ENCODE data around the gene WBP1.

WBP1 gene

DNA sequence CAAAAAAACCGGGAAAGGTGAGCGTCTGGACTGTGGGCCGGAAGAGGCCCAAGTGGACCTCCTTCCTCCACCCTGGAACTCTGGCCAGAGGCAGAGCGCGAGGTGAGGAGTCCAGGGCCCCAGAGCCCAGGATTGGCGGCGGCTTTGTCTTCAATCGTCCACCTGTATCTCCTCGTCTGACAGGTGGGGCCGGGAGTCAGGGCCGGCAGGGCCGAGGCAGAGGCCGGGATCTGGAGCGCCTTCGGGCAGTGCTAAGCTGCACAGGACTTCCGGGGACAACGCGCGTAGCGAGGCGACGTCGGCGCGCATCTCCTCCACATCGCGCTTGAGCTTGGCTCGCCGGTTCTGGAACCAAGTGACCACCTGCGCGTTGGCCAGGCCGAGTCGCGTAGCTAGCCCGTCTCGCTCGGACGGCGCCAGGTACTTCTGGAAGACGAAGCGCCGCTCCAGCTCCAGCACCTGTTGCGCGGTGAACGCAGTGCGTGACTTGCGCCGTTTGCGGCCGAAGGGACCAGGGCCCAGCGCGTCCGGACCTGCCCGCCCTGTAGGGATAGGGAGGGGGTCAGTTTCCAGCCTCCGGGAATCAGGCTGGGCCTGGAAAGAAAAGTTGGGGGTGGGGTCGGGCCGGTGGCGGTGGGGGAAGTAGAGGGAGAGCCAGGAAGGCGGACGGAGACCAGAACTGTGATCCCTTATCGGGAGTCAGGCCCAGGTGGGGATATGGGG is 39.7 kb downstream of the WBP1 start:
- Histone ChIP-seq H3K4me1 (ENCODE audit: control insufficient read depth, insufficient read depth, low read length) (no peaks in the 10 kb centered on the region), H3K27me3 (ENCODE audit: control insufficient read depth, insufficient read depth, low read length) (peaks cover 80% of the 10 kb centered on the region), H3K4me3 (ENCODE audit: low read depth, low read length) (peak overlapping the region; percentile 45), H3K9me3 (ENCODE audit: control insufficient read depth, insufficient read depth, low read length) (no peaks in the 10 kb centered on the region), H3K9ac (ENCODE audit: low read depth, low read length) (no peak overlapping the region), H3K36me3 (ENCODE audit: control insufficient read depth, insufficient read depth, low read length) (peaks cover 12% of the 10 kb centered on the region)

- peak overlapping the region; percentile 45 for H3K4me3 ChIP-seq (ENCODE audit: low read depth, low read length)
- peaks cover 87% of the 10 kb centered on the region for H3K27me3 ChIP-seq (ENCODE audit: control insufficient read depth, insufficient read depth, low read length)
- H3K9ac ChIP-seq (ENCODE audit: low read depth, low read length) = no peak overlapping the region
- H3K4me1 ChIP-seq (ENCODE audit: control insufficient read depth, insufficient read depth, low read length) = no peaks in the 10 kb centered on the region
- H3K36me3 ChIP-seq (ENCODE audit: control insufficient read depth, insufficient read depth, low read length) = peaks cover 5% of the 10 kb centered on the region
- H3K9me3 ChIP-seq (ENCODE audit: control insufficient read depth, insufficient read depth, low read length) = no peaks in the 10 kb centered on the region
Observed at GRCh38 chr2:74498500-74499266, 40.4 kb downstream of the WBP1 start.

DNA sequence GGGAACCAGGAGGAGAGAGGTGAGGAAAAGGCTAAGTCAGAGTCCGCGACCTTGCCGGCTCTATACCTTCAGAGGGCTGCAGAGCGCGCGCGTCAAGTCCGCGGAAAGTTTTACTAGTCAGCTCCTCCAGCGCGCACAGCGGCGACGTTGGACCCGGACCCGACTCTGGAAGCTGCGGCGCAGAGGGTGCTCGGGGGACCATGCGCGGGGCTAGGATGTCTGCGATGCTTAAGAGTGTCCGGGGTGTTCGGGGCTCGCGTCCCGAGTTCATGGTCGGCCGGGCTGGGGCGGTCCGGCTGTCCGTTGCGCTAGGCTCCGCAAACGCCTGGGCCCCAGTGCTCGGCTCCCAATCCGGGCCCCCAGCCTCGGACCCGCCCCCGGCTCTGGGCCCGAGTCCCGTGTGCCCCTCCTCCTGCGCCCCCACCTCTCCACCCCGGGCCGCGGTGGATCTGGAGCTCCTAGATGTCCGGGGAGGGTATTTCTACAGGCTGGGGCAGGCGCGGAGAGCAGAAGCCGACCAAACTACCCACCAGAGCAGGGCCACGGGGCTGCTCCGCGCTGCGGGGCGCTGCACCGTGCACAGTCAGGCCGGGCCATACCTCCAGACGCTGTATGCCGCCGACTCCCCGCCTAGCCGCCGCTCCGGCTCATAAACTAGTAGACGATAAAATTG is 41.2 kb downstream of the WBP1 start, which contains the start of gene LBX2:
Gene LBX2, minus strand, starts transcription at position 337 of the 673 bp plus-strand sequence. Its CDS starts 66 bp downstream, at position 271.
- Histone ChIP-seq H3K9ac (ENCODE audit: low read depth, low read length) (no peak within 1 kb of the TSS), H3K9me3 (ENCODE audit: control insufficient read depth, insufficient read depth, low read length) (no peaks in the 10 kb centered on the region), H3K4me1 (ENCODE audit: control insufficient read depth, insufficient read depth, low read length) (no peaks in the 10 kb centered on the region), H3K4me3 (ENCODE audit: low read depth, low read length) (peak within 1 kb of the TSS; percentile 45), H3K36me3 (ENCODE audit: control insufficient read depth, insufficient read depth, low read length) (no peaks in the 10 kb centered on the region), H3K27me3 (ENCODE audit: control insufficient read depth, insufficient read depth, low read length) (peaks cover 94% of the 10 kb centered on the region)

DNA sequence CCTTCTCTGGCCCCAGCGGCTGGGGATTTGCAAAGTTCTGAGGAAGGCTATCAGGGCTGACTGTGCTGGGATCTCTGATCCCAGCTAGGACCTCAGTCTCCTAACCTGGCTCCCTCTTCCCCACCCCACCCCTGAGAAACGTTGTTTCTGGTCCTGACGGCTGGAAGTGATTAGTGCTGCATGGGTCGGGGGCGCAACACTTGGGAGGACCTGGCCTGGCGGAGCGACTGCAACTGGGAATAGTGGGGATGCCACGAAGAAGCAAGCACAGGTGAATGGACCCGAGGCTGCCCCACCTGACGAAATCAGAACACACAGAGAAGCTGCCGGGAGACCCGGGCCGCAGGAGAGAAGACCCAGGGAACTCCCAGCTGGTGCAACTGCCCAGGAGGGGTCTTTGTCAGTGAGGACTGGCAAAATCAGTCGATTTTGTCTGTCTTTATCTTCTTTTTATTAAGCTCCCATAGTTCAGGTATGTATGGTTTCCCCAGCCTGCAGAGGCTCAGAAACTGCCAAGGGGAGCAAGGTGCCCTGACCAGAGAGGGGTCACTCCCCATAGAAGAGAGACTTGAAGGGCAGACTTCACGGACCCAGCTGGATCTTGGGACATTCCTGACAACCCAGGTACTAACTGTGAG is 41.8 kb downstream of the WBP1 start:
- Histone ChIP-seq H3K4me1 (ENCODE audit: control insufficient read depth, insufficient read depth, low read length) (no peaks in the 10 kb centered on the region), H3K9me3 (ENCODE audit: control insufficient read depth, insufficient read depth, low read length) (no peaks in the 10 kb centered on the region), H3K27me3 (ENCODE audit: control insufficient read depth, insufficient read depth, low read length) (peaks cover 100% of the 10 kb centered on the region), H3K9ac (ENCODE audit: low read depth, low read length) (no peak overlapping the region), H3K4me3 (ENCODE audit: low read depth, low read length) (peak overlapping the region; percentile 41), H3K36me3 (ENCODE audit: control insufficient read depth, insufficient read depth, low read length) (no peaks in the 10 kb centered on the region)

DNA sequence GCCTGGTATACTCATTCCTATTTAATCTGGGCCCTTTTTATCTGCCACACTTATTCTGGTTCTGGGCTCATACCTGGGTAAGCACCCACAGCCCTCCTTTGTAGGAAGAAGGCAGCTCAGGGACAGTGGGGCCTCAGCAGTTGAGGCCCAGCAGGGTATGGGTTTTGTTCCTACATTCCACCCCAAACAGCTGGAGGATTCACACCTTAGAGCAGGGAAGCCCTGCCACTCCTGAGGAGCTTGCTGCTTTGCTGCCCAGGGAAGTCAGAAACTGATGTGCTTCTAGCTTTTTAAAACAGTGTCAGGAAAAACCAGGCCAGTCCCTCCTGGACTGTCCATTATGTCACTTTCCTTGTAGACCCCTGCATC is 42.3 kb downstream of the WBP1 start:
- Histone ChIP-seq H3K36me3 (ENCODE audit: control insufficient read depth, insufficient read depth, low read length) (peaks cover 4% of the 10 kb centered on the region), H3K9ac (ENCODE audit: low read depth, low read length) (no peak overlapping the region), H3K4me3 (ENCODE audit: low read depth, low read length) (peak overlapping the region; percentile 41), H3K27me3 (ENCODE audit: control insufficient read depth, insufficient read depth, low read length) (peaks cover 100% of the 10 kb centered on the region), H3K9me3 (ENCODE audit: control insufficient read depth, insufficient read depth, low read length) (no peaks in the 10 kb centered on the region), H3K4me1 (ENCODE audit: control insufficient read depth, insufficient read depth, low read length) (no peaks in the 10 kb centered on the region)

GRCh38 chr2:74501335-74502071 is 43.3 kb downstream of the WBP1 start:
- Histone ChIP-seq H3K27me3 (ENCODE audit: control insufficient read depth, insufficient read depth, low read length) (peaks cover 95% of the 10 kb centered on the region), H3K4me1 (ENCODE audit: control insufficient read depth, insufficient read depth, low read length) (peaks cover under 1% of the 10 kb centered on the region), H3K9ac (ENCODE audit: low read depth, low read length) (no peak overlapping the region), H3K9me3 (ENCODE audit: control insufficient read depth, insufficient read depth, low read length) (no peaks in the 10 kb centered on the region), H3K36me3 (ENCODE audit: control insufficient read depth, insufficient read depth, low read length) (peaks cover 4% of the 10 kb centered on the region), H3K4me3 (ENCODE audit: low read depth, low read length) (peak overlapping the region; percentile 48)

DNA sequence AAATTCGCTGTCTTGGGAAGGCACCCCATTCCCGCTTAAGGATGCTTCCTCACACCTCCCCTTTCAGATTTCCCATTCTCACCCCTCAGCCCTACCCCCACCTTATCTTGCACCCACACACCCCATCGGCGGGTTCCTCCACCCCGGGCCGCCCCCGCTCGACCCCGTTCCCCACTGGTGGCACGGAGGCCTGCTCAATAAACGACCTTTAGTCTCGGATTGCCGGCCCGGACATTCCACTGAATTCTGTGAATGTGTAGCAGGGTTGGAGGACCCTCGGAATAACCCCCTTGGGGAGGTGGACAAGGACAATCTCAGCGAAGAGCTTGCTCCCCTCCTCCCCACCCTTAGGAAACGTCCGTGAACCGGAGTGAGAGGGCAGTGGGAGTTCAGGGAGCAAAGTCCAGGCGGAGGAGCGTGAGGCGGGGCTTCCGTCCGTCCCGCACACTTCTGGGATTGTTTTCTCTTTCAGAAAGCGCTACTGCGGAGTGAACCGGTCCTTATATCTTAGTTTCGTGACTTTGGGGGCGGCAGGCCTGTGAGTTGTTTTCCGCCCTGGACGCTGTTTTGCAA is 44.0 kb downstream of the WBP1 start:
- no peaks in the 10 kb centered on the region for H3K9me3 ChIP-seq (ENCODE audit: control insufficient read depth, insufficient read depth, low read length)
- peaks cover 91% of the 10 kb centered on the region for H3K27me3 ChIP-seq (ENCODE audit: control insufficient read depth, insufficient read depth, low read length)
- peaks cover 3% of the 10 kb centered on the region for H3K4me1 ChIP-seq (ENCODE audit: control insufficient read depth, insufficient read depth, low read length)
- no peak overlapping the region for H3K9ac ChIP-seq (ENCODE audit: low read depth, low read length)
- peak overlapping the region; percentile 48 for H3K4me3 ChIP-seq (ENCODE audit: low read depth, low read length)
- H3K36me3 ChIP-seq (ENCODE audit: control insufficient read depth, insufficient read depth, low read length) = peaks cover 4% of the 10 kb centered on the region

GRCh38 chr2:74502720-74503505 is 44.7 kb downstream of the WBP1 start:
- H3K9ac ChIP-seq (ENCODE audit: low read depth, low read length) = peak overlapping the region; percentile 60
- peak overlapping the region; percentile 48 for H3K4me3 ChIP-seq (ENCODE audit: low read depth, low read length)
- H3K27me3 ChIP-seq (ENCODE audit: control insufficient read depth, insufficient read depth, low read length) = peaks cover 84% of the 10 kb centered on the region
- H3K36me3 ChIP-seq (ENCODE audit: control insufficient read depth, insufficient read depth, low read length) = peaks cover 4% of the 10 kb centered on the region
- no peaks in the 10 kb centered on the region for H3K9me3 ChIP-seq (ENCODE audit: control insufficient read depth, insufficient read depth, low read length)
- H3K4me1 ChIP-seq (ENCODE audit: control insufficient read depth, insufficient read depth, low read length) = peaks cover 3% of the 10 kb centered on the region

GRCh38 chr2:74503506-74504475 is 45.6 kb downstream of the WBP1 start:
- peaks cover 4% of the 10 kb centered on the region for H3K36me3 ChIP-seq (ENCODE audit: control insufficient read depth, insufficient read depth, low read length)
- peaks cover 3% of the 10 kb centered on the region for H3K4me1 ChIP-seq (ENCODE audit: control insufficient read depth, insufficient read depth, low read length)
- H3K9me3 ChIP-seq (ENCODE audit: control insufficient read depth, insufficient read depth, low read length) = no peaks in the 10 kb centered on the region
- peaks cover 83% of the 10 kb centered on the region for H3K27me3 ChIP-seq (ENCODE audit: control insufficient read depth, insufficient read depth, low read length)
- H3K9ac ChIP-seq (ENCODE audit: low read depth, low read length) = peak overlapping the region; percentile 60
- peak overlapping the region; percentile 48 for H3K4me3 ChIP-seq (ENCODE audit: low read depth, low read length)

Data from iPS-15b (cell line).